ENCODE measurements around the gene AFAP1.

DNA sequence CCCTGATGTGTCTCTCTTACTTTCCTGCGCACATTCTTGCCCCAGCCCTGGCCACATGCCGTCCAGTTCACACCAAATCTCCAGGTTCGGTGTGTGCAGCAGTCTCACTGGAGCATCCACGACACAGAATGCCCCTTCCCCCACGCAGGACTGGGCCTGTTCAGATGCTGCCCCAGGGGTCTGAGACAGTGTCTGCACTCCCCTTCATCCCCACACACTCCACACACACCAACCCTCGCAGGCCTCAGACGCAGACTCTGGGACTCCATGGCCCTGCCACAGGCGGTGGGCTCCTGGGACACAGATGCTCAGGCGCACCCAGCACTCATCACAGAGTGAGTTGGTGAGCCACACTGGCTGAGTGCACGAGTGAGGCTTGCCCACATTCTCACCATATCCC, 83.9 kb downstream of the AFAP1 start:
- TF ChIP-seq, protein P1, sequence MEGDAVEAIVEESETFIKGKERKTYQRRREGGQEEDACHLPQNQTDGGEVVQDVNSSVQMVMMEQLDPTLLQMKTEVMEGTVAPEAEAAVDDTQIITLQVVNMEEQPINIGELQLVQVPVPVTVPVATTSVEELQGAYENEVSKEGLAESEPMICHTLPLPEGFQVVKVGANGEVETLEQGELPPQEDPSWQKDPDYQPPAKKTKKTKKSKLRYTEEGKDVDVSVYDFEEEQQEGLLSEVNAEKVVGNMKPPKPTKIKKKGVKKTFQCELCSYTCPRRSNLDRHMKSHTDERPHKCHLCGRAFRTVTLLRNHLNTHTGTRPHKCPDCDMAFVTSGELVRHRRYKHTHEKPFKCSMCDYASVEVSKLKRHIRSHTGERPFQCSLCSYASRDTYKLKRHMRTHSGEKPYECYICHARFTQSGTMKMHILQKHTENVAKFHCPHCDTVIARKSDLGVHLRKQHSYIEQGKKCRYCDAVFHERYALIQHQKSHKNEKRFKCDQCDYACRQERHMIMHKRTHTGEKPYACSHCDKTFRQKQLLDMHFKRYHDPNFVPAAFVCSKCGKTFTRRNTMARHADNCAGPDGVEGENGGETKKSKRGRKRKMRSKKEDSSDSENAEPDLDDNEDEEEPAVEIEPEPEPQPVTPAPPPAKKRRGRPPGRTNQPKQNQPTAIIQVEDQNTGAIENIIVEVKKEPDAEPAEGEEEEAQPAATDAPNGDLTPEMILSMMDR (conservative IDR thresholded peaks at IDR 0.05; ENCODE audit: low read length): no peak
- TF ChIP-seq EZH2phosphoT487 (IDR thresholded peaks at IDR 0.05; ENCODE audit: borderline replicate concordance, low read depth, low read length): no peak
